Measurements from ENCODE around the gene TRAPPC11. TPM values are rescaled to one million over a fixed set of nuclear protein-coding genes. Genes with fewer than 3 reads are reported as not detected.

TRAPPC11 gene
- total and polyA plus RNA-seq, 2 experiments from 2014 or later, result 15.0 to 42.7 TPM

GRCh38 chr4:183618681-183619080, 40.4 kb upstream of the TRAPPC11 start:
- no peaks in the 10 kb centered on the region for H3F3A ChIP-seq (replicated peaks; ENCODE audit: low read depth)
- Mint-ChIP-seq H3K4me1 (no peaks in the 10 kb centered on the region; the same call in 2 of the 3 replicates), H3K4me3 (no peak overlapping the region), H3K27ac (no peak overlapping the region), H3K27me3 (ENCODE audit: insufficient read depth, low read depth, poor library complexity) (no peaks in the 10 kb centered on the region), H3K9me3 (no peaks in the 10 kb centered on the region), H3K36me3 (ENCODE audit: low read depth) (no peaks in the 10 kb centered on the region)
- ATAC-seq (no peak), DNase-seq (ENCODE audit: low spot score) (no peak)
- no peaks in the 10 kb centered on the region for H3K36me3 ChIP-seq (ENCODE audit: insufficient read depth)
- no peak for TF ChIP-seq REST (IDR thresholded peaks at IDR 0.05; ENCODE audit: unreplicated experiment)
- no peaks in the 10 kb centered on the region for H3K27me3 ChIP-seq (ENCODE audit: insufficient read depth)
- H4K20me1 ChIP-seq (replicated peaks; ENCODE audit: insufficient read depth), result no peaks in the 10 kb centered on the region
- no peaks in the 10 kb centered on the region for H3K79me2 ChIP-seq (replicated peaks; ENCODE audit: insufficient read depth)
- no peak overlapping the region for H3K27ac ChIP-seq (ENCODE audit: low read depth)
- no peaks in the 10 kb centered on the region for H3K9me2 ChIP-seq (ENCODE audit: insufficient read depth)
- no peak overlapping the region for H3K4me2 ChIP-seq
- peak overlapping the region; percentile 31; the same call in 1 of the 2 replicates for H2AFZ ChIP-seq
- no peaks in the 10 kb centered on the region for H3K4me1 ChIP-seq (ENCODE audit: insufficient read depth)
- no peak overlapping the region for H3K4me3 ChIP-seq

GRCh38 chr4:183620421-183620820, 38.7 kb upstream of the TRAPPC11 start:
- H3K27ac Mint-ChIP-seq, result no peak overlapping the region
- H3K27me3 Mint-ChIP-seq (ENCODE audit: insufficient read depth, low read depth, poor library complexity), result no peaks in the 10 kb centered on the region

GRCh38 chr4:183621875-183622274, 37.2 kb upstream of the TRAPPC11 start:
- no peaks in the 10 kb centered on the region for H3K9me3 Mint-ChIP-seq
- no peaks in the 10 kb centered on the region for H3K79me2 ChIP-seq (replicated peaks; ENCODE audit: insufficient read depth)
- ATAC-seq (no peak), DNase-seq (ENCODE audit: low spot score) (no peak)
- no peaks in the 10 kb centered on the region for H3K27me3 ChIP-seq (ENCODE audit: insufficient read depth)
- no peaks in the 10 kb centered on the region for H3K4me1 ChIP-seq (ENCODE audit: insufficient read depth)
- H3K36me3 ChIP-seq (ENCODE audit: insufficient read depth), result no peaks in the 10 kb centered on the region
- no peak overlapping the region for H3K27ac Mint-ChIP-seq
- no peaks in the 10 kb centered on the region for H3K27me3 Mint-ChIP-seq (ENCODE audit: insufficient read depth, low read depth, poor library complexity)
- no peak for TF ChIP-seq NANOG (IDR thresholded peaks at IDR 0.05; ENCODE audit: borderline replicate concordance)
- no peak for TF ChIP-seq POLR2AphosphoS5 (IDR thresholded peaks at IDR 0.05; ENCODE audit: low read depth)
- no peak for TF ChIP-seq EZH2phosphoT487 (IDR thresholded peaks at IDR 0.05; ENCODE audit: unreplicated experiment)
- TF ChIP-seq CREB1 (CRISPR knock-in tag; IDR thresholded peaks at IDR 0.05; ENCODE audit: low read depth), result no peak
- TF ChIP-seq STAT1 (IDR thresholded peaks at IDR 0.05; ENCODE audit: unreplicated experiment), result no peak
- no peak for TF ChIP-seq ZNF331 (CRISPR knock-in tag; IDR thresholded peaks at IDR 0.05; ENCODE audit: low read depth)
- no peak for TF ChIP-seq CTCF (conservative IDR thresholded peaks at IDR 0.05; ENCODE audit: low read depth in 2 of 2)
- no peak overlapping the region for H3K4me2 ChIP-seq
- no peaks in the 10 kb centered on the region for H3F3A ChIP-seq (replicated peaks; ENCODE audit: low read depth)
- no peaks in the 10 kb centered on the region for H3K36me3 Mint-ChIP-seq (ENCODE audit: low read depth)
- H4K20me1 ChIP-seq (replicated peaks; ENCODE audit: insufficient read depth), result no peaks in the 10 kb centered on the region
- H3K9me2 ChIP-seq (ENCODE audit: insufficient read depth), result no peaks in the 10 kb centered on the region
- H3K4me1 Mint-ChIP-seq, result no peaks in the 10 kb centered on the region
- H3K4me3 Mint-ChIP-seq, result no peak overlapping the region
- no peak overlapping the region for H2AFZ ChIP-seq
- no peak overlapping the region for H3K4me3 ChIP-seq
- H3K27ac ChIP-seq (ENCODE audit: low read depth), result no peak overlapping the region

More at GRCh38 chr4:183620421-183620820, 38.7 kb upstream of the TRAPPC11 start:
- Histone ChIP-seq H3K79me2 (replicated peaks; ENCODE audit: insufficient read depth) (no peaks in the 10 kb centered on the region), H3K9me2 (ENCODE audit: insufficient read depth) (no peaks in the 10 kb centered on the region), H3K4me1 (ENCODE audit: insufficient read depth) (no peaks in the 10 kb centered on the region), H3F3A (replicated peaks; ENCODE audit: low read depth) (no peaks in the 10 kb centered on the region), H3K4me2 (no peak overlapping the region), H3K4me3 (no peak overlapping the region), H3K27me3 (ENCODE audit: insufficient read depth) (no peaks in the 10 kb centered on the region), H3K27ac (ENCODE audit: low read depth) (no peak overlapping the region), H3K36me3 (ENCODE audit: insufficient read depth) (no peaks in the 10 kb centered on the region), H2AFZ (no peak overlapping the region; the same call in 1 of the 2 replicates), H4K20me1 (replicated peaks; ENCODE audit: insufficient read depth) (no peaks in the 10 kb centered on the region)
- DNase-seq (ENCODE audit: low spot score) (no peak), ATAC-seq (no peak)
- TF ChIP-seq ZNF331 (CRISPR knock-in tag; IDR thresholded peaks at IDR 0.05; ENCODE audit: low read depth) (no peak), EZH2phosphoT487 (IDR thresholded peaks at IDR 0.05; ENCODE audit: unreplicated experiment) (no peak), JUNB (IDR thresholded peaks at IDR 0.05; ENCODE audit: unreplicated experiment) (no peak)
- Mint-ChIP-seq H3K9me3 (no peaks in the 10 kb centered on the region), H3K4me3 (no peak overlapping the region), H3K36me3 (ENCODE audit: low read depth) (no peaks in the 10 kb centered on the region), H3K4me1 (no peaks in the 10 kb centered on the region)

Measured in GM23338 (cell line).